ENCODE measurements around the gene P3H2.
"Not testable (repeated sequence)": the region's sequence is repeated elsewhere in the genome, so short reads cannot be mapped to it uniquely, and the experiment has no call there.

P3H2 gene

GRCh38 chr3:190159902-190160435, 39.3 kb upstream of the P3H2 start:
- no peak overlapping the region for H3K4me3 ChIP-seq (ENCODE audit: low read depth, low read length)
- no peak for TF ChIP-seq CTCF (IDR thresholded peaks at IDR 0.05; ENCODE audit: low read depth, low read length, missing control alignments)
- DNase-seq (ENCODE audit: low read depth), result no peak

- TF ChIP-seq CTCF (IDR thresholded peaks at IDR 0.05; ENCODE audit: low read depth, low read length, missing control alignments), result no peak
These were observed 37.6 kb upstream of the P3H2 start for GRCh38 chr3:190158261-190158660.

GRCh38 chr3:190155752-190156151, 35.1 kb upstream of the P3H2 start:
- TF ChIP-seq CTCF (IDR thresholded peaks at IDR 0.05; ENCODE audit: low read depth, low read length, missing control alignments), result no peak
- no peak for DNase-seq (ENCODE audit: low read depth)
- no peak overlapping the region for H3K4me3 ChIP-seq (ENCODE audit: low read depth, low read length)

More at GRCh38 chr3:190158261-190158660, 37.6 kb upstream of the P3H2 start:
- DNase-seq (ENCODE audit: low read depth), result no peak
- no peak overlapping the region for H3K4me3 ChIP-seq (ENCODE audit: low read depth, low read length)

GRCh38 chr3:190150681-190151080, 30.0 kb upstream of the P3H2 start:
- TF ChIP-seq CTCF (IDR thresholded peaks at IDR 0.05; ENCODE audit: low read depth, low read length, missing control alignments), result no peak
- no peak for DNase-seq (ENCODE audit: low read depth)
- no peak overlapping the region for H3K4me3 ChIP-seq (ENCODE audit: low read depth, low read length)

- not testable (repeated sequence) for DNase-seq (ENCODE audit: low read depth); H3K4me3 ChIP-seq (ENCODE audit: low read depth, low read length)
These were observed 29.3 kb upstream of the P3H2 start for GRCh38 chr3:190149830-190150619.

- not testable (repeated sequence) for DNase-seq (ENCODE audit: low read depth); H3K4me3 ChIP-seq (ENCODE audit: low read depth, low read length)
These were observed 24.1 kb upstream of the P3H2 start for GRCh38 chr3:190144793-190145192.

- H3K4me3 ChIP-seq (ENCODE audit: low read depth, low read length), result no peak overlapping the region
- TF ChIP-seq CTCF (IDR thresholded peaks at IDR 0.05; ENCODE audit: low read depth, low read length, missing control alignments), result no peak
- no peak for DNase-seq (ENCODE audit: low read depth)
These were observed 21.3 kb upstream of the P3H2 start for GRCh38 chr3:190142041-190142440.

GRCh38 chr3:190139365-190139764, 18.7 kb upstream of the P3H2 start:
- no peak overlapping the region for H3K4me3 ChIP-seq (ENCODE audit: low read depth, low read length)
- DNase-seq (ENCODE audit: low read depth), result no peak
- no peak for TF ChIP-seq CTCF (IDR thresholded peaks at IDR 0.05; ENCODE audit: low read depth, low read length, missing control alignments)

Data from GM12864 (cell line).